K562 (cell line): ENCODE data around the gene MRPL33. TPM values are rescaled to one million over a fixed set of nuclear protein-coding genes. Genes with fewer than 3 reads are reported as not detected.

Source experiments
- ATAC-seq: fragments of 200-7000 bp; cut with Tn5 transposase; 3 replicates; pipeline ENCODE4 v1.9.1; 2020; ENCODE audit warnings: moderate library complexity
- BruUV-seq: library from RNA; stranded (reverse); fragments of 400-500 nt; replicated peaks from 2 replicates; lab custom pipeline; 2021; lab: Mats Ljungman, UMichigan
- CTCF ChIA-PET: fragments of 300-600 bp; formaldehyde crosslinking; extraction: SDS; loops from one replicate; lab custom pipeline; 2021; ENCODE audit warnings: low intra/inter-chr PET ratio; lab: Yijun Ruan, JAX
- POLR2A ChIA-PET: fragments of 300-600, 350-650 bp; sonication (Branson Sonifier 250); formaldehyde crosslinking; extraction: SDS; loops from one replicate; lab custom pipeline; 2021; ENCODE audit warnings: antibody characterized with exemption, inconsistent platforms; lab: Yijun Ruan, JAX
- DNase-seq, 4 experiments: peaks; one replicate each; pipeline versions ENCODE4 v3.0.0 to v3.0.0-alpha.2; 2011 to 2018; ENCODE audit warnings: low spot score in 3 of 4, mixed read lengths in 3 of 4; ENCODE audit errors: extremely low read depth in 1 of 4
- FAIRE-seq: peaks from 2 replicates; lab custom pipeline; 2011; peaks lifted over from hg19 to GRCh38; lab: Jason Lieb, UNC
- H2AFZ ChIP-seq: 2 replicates; pipeline ENCODE4 v1.6.0; 2011; ENCODE audit warnings: low read depth, low read length, control low read depth, inconsistent platforms
- H3K27ac ChIP-seq: fragments of 200-600 bp; 3 replicates; pipeline ENCODE4 v1.8.0; 2011; ENCODE audit warnings: low read depth, mild to moderate bottlenecking, control low read depth, inconsistent platforms, low read length, moderate library complexity, mixed read lengths; ENCODE audit errors: extremely low read depth
- H3K27me3 ChIP-seq, 2 experiments: fragments of 300-600 bp in 1 of 2; 2 replicates in 1 of 2; 3 replicates in 1 of 2; pipeline versions ENCODE4 v1.6.0 to v1.8.0; 2011; ENCODE audit warnings: inconsistent platforms in 2 of 2, low read length in 2 of 2, mild to moderate bottlenecking in 1 of 2, mixed read lengths in 1 of 2, moderate library complexity in 1 of 2; ENCODE audit not compliant: control insufficient read depth in 2 of 2, insufficient read depth in 2 of 2
- H3K36me3 ChIP-seq: fragments of 300-600 bp; 3 replicates; pipeline ENCODE4 v1.8.0; 2011; ENCODE audit warnings: mild to moderate bottlenecking, low read length, inconsistent platforms; ENCODE audit not compliant: control insufficient read depth, insufficient read depth
- H3K4me1 ChIP-seq, 2 experiments: fragments of 200-600 bp in 1 of 2; replicated peaks in 1 of 2; 2 replicates in 1 of 2; 3 replicates in 1 of 2; pipeline versions ENCODE4 v1.5.1 to v1.8.0; 2011; ENCODE audit warnings: inconsistent platforms in 2 of 2, low read length in 2 of 2, mild to moderate bottlenecking in 1 of 2, mixed read lengths in 1 of 2, moderate library complexity in 1 of 2; ENCODE audit not compliant: control insufficient read depth in 2 of 2, insufficient read depth in 2 of 2
- H3K4me2 ChIP-seq: 2 replicates; pipeline ENCODE4 v1.6.1; 2011; ENCODE audit warnings: low read length, control low read depth, inconsistent platforms, mixed read lengths; ENCODE audit not compliant: insufficient read depth
- H3K4me3 ChIP-seq: fragments of 200-600 bp; sonication (generic), shearing (Covaris generic); 2 replicates; pipeline ENCODE4 v1.5.1; 2016; ENCODE audit warnings: control low read depth, inconsistent platforms
- H3K79me2 ChIP-seq: fragments of 200-600 bp; 3 replicates; pipeline ENCODE4 v1.8.0; 2011; ENCODE audit warnings: low read length, inconsistent platforms; ENCODE audit not compliant: control insufficient read depth, insufficient read depth
- H3K9ac ChIP-seq, 2 experiments: 2 replicates each; pipeline versions ENCODE4 v1.6.0 to v1.6.1; 2011; ENCODE audit warnings: low read depth in 2 of 2, low read length in 2 of 2, control low read depth in 1 of 2, inconsistent platforms in 1 of 2, mild to moderate bottlenecking in 1 of 2, mixed read lengths in 1 of 2; ENCODE audit not compliant: insufficient read depth in 1 of 2
- H3K9me1 ChIP-seq: one replicate; pipeline ENCODE4 v1.6.0; 2011; ENCODE audit warnings: inconsistent platforms, mild to moderate bottlenecking, low read length, moderate library complexity; ENCODE audit not compliant: control insufficient read depth, insufficient read depth
- H3K9me3 ChIP-seq: replicated peaks from 2 replicates; pipeline ENCODE4 v1.5.1; 2011; ENCODE audit warnings: low read depth, low read length, inconsistent platforms; ENCODE audit not compliant: control insufficient read depth, insufficient read depth
- H4K20me1 ChIP-seq: replicated peaks from 2 replicates; pipeline ENCODE4 v1.6.1; 2011; ENCODE audit warnings: low read length, inconsistent platforms, mixed read lengths; ENCODE audit not compliant: control insufficient read depth, insufficient read depth
- BMI1 ChIP-seq: fragments of 150-350 bp; IDR thresholded peaks from 2 replicates; pipeline ENCODE4 v1.6.1; 2014; ENCODE audit warnings: low read length
- CCAR2 ChIP-seq: fragments of 200-400 bp; formaldehyde crosslinking; IDR thresholded peaks from 2 replicates; pipeline ENCODE4 v1.6.1; 2017; ENCODE audit warnings: mild to moderate bottlenecking, low read depth, low read length
- CUX1 ChIP-seq: fragments of 200-800 bp; sonication (Bioruptor generic); IDR thresholded peaks from 2 replicates; pipeline ENCODE4 v1.6.1; 2016; ENCODE audit warnings: missing genetic modification characterization, missing compliant biosample characterization
- MAZ ChIP-seq, 2 experiments: fragments of 450-650 bp in 1 of 2; sonication (generic) in 1 of 2; formaldehyde crosslinking; IDR thresholded peaks in 1 of 2; conservative IDR thresholded peaks in 1 of 2; 2 replicates each; pipeline versions ENCODE4 v1.4.0 to v1.5.0; 2020; ENCODE audit warnings: mild to moderate bottlenecking in 1 of 2, missing genetic modification reagents in 1 of 2
- SIN3B ChIP-seq: fragments of 450-650 bp; IDR thresholded peaks from 2 replicates; pipeline ENCODE4 v1.6.1; 2017; ENCODE audit warnings: low read depth, mild to moderate bottlenecking, moderate library complexity
- SMC3 ChIP-seq: conservative IDR thresholded peaks from 2 replicates; pipeline ENCODE4 v1.6.1; 2011; ENCODE audit warnings: low read depth, low read length, improper control_type of control experiment; ENCODE audit not compliant: insufficient read depth
- USF1 ChIP-seq: sonication (generic); formaldehyde crosslinking; IDR thresholded peaks from 2 replicates; pipeline ENCODE4 v1.9.0; 2022; ENCODE audit warnings: mild to moderate bottlenecking, missing genetic modification reagents
- XRCC5 ChIP-seq: fragments of 200-400 bp; formaldehyde crosslinking; IDR thresholded peaks from 2 replicates; pipeline ENCODE4 v1.6.1; 2017; ENCODE audit warnings: low read depth, mild to moderate bottlenecking, low read length
- ZNF41 ChIP-seq: fragments of 250-450 bp; sonication (Bioruptor Pico); conservative IDR thresholded peaks from 2 replicates; pipeline ENCODE4 v1.4.0; 2020; ENCODE audit warnings: mild to moderate bottlenecking
- ZNF699 ChIP-seq: fragments of 250-450 bp; sonication (Bioruptor Pico); IDR thresholded peaks from 2 replicates; pipeline ENCODE4 v1.8.0; 2021; ENCODE audit warnings: mild to moderate bottlenecking, moderate library complexity; ENCODE audit not compliant: insufficient replicate concordance
- WGBS: fragments of 100-300 bp; shearing (Covaris generic); methylation state at CpG from one replicate; pipeline ENCODE4 v1.1.6; 2016; ENCODE audit warnings: low coverage, mixed read lengths; ENCODE audit not compliant: insufficient coverage; ENCODE audit errors: missing lambda C conversion rate; 5-methylcytosine and 5-hydroxymethylcytosine counted together
- in situ Hi-C: fragments of 300-500 bp; cut with MboI; formaldehyde crosslinking; loops from 4 replicates; pipeline ENCODE4 v1.15.0; 2018; ENCODE audit warnings: inconsistent platforms, mixed read lengths
- intact Hi-C: fragments of 100-400 bp; cut with micrococcal nuclease; formaldehyde crosslinking; loops from 2 replicates; pipeline ENCODE4 v1.14.2; 2022
- polyA plus RNA-seq, 8 experiments: library from polyadenylated mRNA; depleted of rRNA in 4 of 8; stranded (reverse) in 5 of 8; unstranded in 3 of 8; fragments of >200 nt; fragmentation: Nextera tagmentation in 2 of 8; fragmentation: Illumina TruSeq in 1 of 8; extraction: Ambion mirVana in 2 of 8; extraction: Trizol in 1 of 8; gene quantifications; 2 replicates each; pipeline versions ENCODE4 v1.2.1 to v1.2.3, GENCODE V29; 2011 to 2014; ENCODE audit warnings: inconsistent platforms in 1 of 8, missing spikeins in 1 of 8
- total RNA-seq, 7 experiments: library from RNA; depleted of rRNA in 6 of 7; stranded (reverse); fragments of >200 nt in 6 of 7; fragmentation: Illumina TruSeq in 2 of 7; extraction: Trizol in 2 of 7; gene quantifications; 2 replicates each; pipeline versions ENCODE4 v1.2.1 to v1.2.3, GENCODE V29; 2011 to 2021; ENCODE audit warnings: low replicate concordance in 1 of 7

MRPL33 gene
- total and polyA plus RNA-seq, 9 of the 15 experiments (the other 6 are each of a cell fraction or from before 2014, with no cell fraction given) = 68.3 to 338 (median 226) TPM

- Histone ChIP-seq H3K9me3 (no peaks in the 10 kb centered on the region), H3K79me2 (no peaks in the 10 kb centered on the region), H3K4me1 (peaks cover 0 to 4% of the 10 kb centered on the region in 2 experiments; a peak in 2 of 5 replicates), H3K4me3 (no peak overlapping the region), H3K9ac (peak overlapping the region in 1 of 2 experiments; percentile 65; a peak in 1 of 4 replicates), H2AFZ (peak overlapping the region; percentile 43; the same call in 1 of the 2 replicates), H3K27me3 (peaks cover 5 to 11% of the 10 kb centered on the region in 2 experiments; a peak in 2 of 5 replicates), H3K27ac (no peak overlapping the region), H4K20me1 (0 out of 2 replicates have a peak, but pooled peaks cover 4% of the 10 kb centered on the region), H3K36me3 (no peaks in the 10 kb centered on the region), H3K9me1 (no peaks in the 10 kb centered on the region), H3K4me2 (no peak overlapping the region)
- DNase-seq = peak; percentile 65 to 67 (median 66)
- ChIA-PET POLR2A (interaction anchor here (0.6 to 1.1 kb wide), 4 partner anchors 20 to 995 kb away, joined by 3 read pairs; no protein-coding TSS in a partner anchor), CTCF (interaction anchor here (0.6 to 1.4 kb wide), 2 partner anchors 29 to 729 kb away, joined by 3 to 5 read pairs; no protein-coding TSS in a partner anchor)
- peak; percentile 92 for ATAC-seq
- intact Hi-C loops = loop anchor here (1.0 to 10.0 kb wide), 2 partner anchors 30 to 671 kb away; partner anchors contain the start of gene FOSL2
- in situ Hi-C loops = no loop called here
- BruUV-seq = no TSS peak
- FAIRE-seq = peak; percentile 94
- WGBS = 15% methylated on average over 11 of the region's 11 CpGs
- TF ChIP-seq BMI1 = no peak
- TF ChIP-seq USF1 (CRISPR knock-in tag) = peak; percentile 2; the same call in 1 of the 2 replicates
- TF ChIP-seq SMC3 = peak; percentile 62
- peak; percentile 62; the same call in 1 of the 2 replicates for TF ChIP-seq XRCC5
- no peak for TF ChIP-seq CUX1 (CRISPR knock-in tag)
- no peak for TF ChIP-seq ZNF699 (CRISPR knock-in tag)
- 0 out of 4 replicates have a peak, but pooled peaks of 1 of the 2 experiments have one; percentile 17 for TF ChIP-seq MAZ (CRISPR knock-in tag; conservative IDR thresholded peaks at IDR 0.05 in 1 of 2, IDR thresholded peaks at IDR 0.05 in 1 of 2)
- no peak for TF ChIP-seq ZNF41 (CRISPR knock-in tag)
- TF ChIP-seq CCAR2 = no peak
- no peak for TF ChIP-seq SIN3B
Observed at GRCh38 chr2:27723372-27724144, 48.0 kb upstream of the MRPL33 start.
